ENCODE measurements around the gene SLC4A1. TPM values are rescaled to one million over a fixed set of nuclear protein-coding genes. Genes with fewer than 3 reads are reported as not detected.

The SLC4A1 gene
- total and polyA plus RNA-seq, 8 donors: 0.58 to 22.7 (median 10.4) TPM

GRCh38 chr17:44257815-44258760, 9.8 kb downstream of the SLC4A1 start:
- ATAC-seq (no peak), DNase-seq (no peak)
- no peak for TF ChIP-seq CTCF (IDR thresholded peaks at IDR 0.05)
- no peak overlapping the region for H3K27ac ChIP-seq
- no peaks in the 10 kb centered on the region for H3K27me3 ChIP-seq
- H3K4me1 ChIP-seq: no peaks in the 10 kb centered on the region
- H3K36me3 ChIP-seq: no peaks in the 10 kb centered on the region
- intact Hi-C loops (cut with DNase I): no loop called here
- no peak overlapping the region for H3K4me3 ChIP-seq
- H3K9me3 ChIP-seq: no peaks in the 10 kb centered on the region

DNA sequence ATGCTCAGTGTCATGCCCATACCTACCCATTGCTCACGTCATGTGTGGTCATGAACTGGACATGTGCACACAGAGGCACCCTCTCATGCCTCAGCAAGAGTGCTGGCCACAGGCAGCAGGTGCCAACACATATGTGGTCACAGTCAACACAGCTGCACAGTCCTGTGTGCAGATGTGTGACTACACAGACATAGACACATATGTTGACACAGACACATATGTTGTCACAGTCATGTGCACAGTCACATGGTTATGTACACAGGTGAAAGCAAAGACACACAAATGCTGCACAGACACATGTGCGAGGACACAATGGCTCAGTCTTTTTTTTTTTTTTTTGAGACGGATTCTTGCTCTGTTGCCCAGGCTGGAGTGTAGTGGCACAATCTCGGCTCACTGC, 11.3 kb downstream of the SLC4A1 start:
- H3K27ac ChIP-seq: no peak overlapping the region
- H3K27me3 ChIP-seq: no peaks in the 10 kb centered on the region
- H3K36me3 ChIP-seq: no peaks in the 10 kb centered on the region
- no peak for ATAC-seq
- TF ChIP-seq CTCF (IDR thresholded peaks at IDR 0.05): no peak
- H3K4me3 ChIP-seq: no peak overlapping the region
- H3K9me3 ChIP-seq: no peaks in the 10 kb centered on the region
- no peaks in the 10 kb centered on the region for H3K4me1 ChIP-seq
- intact Hi-C loops (cut with DNase I): no loop called here
- no peak for DNase-seq

GRCh38 chr17:44255915-44256314, 12.0 kb downstream of the SLC4A1 start:
- Histone ChIP-seq H3K9me3 (no peaks in the 10 kb centered on the region), H3K27ac (no peak overlapping the region), H3K27me3 (no peaks in the 10 kb centered on the region), H3K36me3 (no peaks in the 10 kb centered on the region), H3K4me3 (no peak overlapping the region), H3K4me1 (no peaks in the 10 kb centered on the region)
- no peak for TF ChIP-seq CTCF (IDR thresholded peaks at IDR 0.05)
- intact Hi-C loops (cut with DNase I): no loop called here
- ATAC-seq (no peak), DNase-seq (no peak)

DNA sequence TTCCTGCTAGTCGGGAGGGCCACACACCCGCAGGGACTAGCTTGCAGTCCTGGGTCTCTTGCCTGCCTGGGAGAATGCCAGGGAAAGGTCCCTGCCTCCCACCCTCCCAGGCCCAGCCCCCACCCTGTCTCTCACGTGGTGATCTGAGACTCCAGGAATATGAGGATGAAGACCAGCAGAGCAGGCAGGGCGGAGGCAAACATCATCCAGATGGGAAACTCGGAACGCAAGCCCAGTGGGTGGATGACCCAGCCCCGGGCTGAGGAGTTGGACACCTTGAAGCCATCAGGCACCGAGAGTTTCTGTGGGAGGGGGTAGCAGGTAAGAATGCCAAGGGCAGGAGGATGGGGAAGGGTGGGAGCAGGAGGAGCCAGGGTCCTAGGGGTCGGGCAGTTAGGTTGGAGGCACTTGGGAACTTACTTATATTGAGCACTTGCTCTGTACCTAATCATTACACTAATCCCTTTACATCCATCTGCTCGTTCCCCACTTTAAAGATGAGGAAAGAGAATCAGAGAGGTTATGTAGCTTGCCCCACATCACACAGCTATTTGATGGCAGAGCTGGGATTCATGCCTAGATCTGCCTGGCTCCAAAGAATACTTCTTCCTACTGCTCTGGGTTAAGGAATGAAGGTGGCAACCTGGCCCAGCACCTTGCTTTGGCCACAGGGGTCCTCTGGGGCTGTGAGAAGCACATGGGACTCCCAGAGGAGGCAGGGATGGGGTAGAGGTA, 13.4 kb downstream of the SLC4A1 start:
- no peaks in the 10 kb centered on the region for H3K36me3 ChIP-seq
- no peaks in the 10 kb centered on the region for H3K9me3 ChIP-seq
- no peak for DNase-seq
- H3K4me1 ChIP-seq: no peaks in the 10 kb centered on the region
- intact Hi-C loops (cut with DNase I): no loop called here
- no peak for TF ChIP-seq CTCF (IDR thresholded peaks at IDR 0.05)
- no peak overlapping the region for H3K4me3 ChIP-seq
- ATAC-seq: no peak
- H3K27me3 ChIP-seq: no peaks in the 10 kb centered on the region
- no peak overlapping the region for H3K27ac ChIP-seq

- ATAC-seq (no peak), DNase-seq (no peak)
- no peak overlapping the region for H3K27ac ChIP-seq
- no peak overlapping the region for H3K4me3 ChIP-seq
- H3K9me3 ChIP-seq: no peaks in the 10 kb centered on the region
- intact Hi-C loops (cut with DNase I): no loop called here
- H3K4me1 ChIP-seq: no peaks in the 10 kb centered on the region
- H3K27me3 ChIP-seq: no peaks in the 10 kb centered on the region
- H3K36me3 ChIP-seq: no peaks in the 10 kb centered on the region
- no peak for TF ChIP-seq CTCF (IDR thresholded peaks at IDR 0.05)
Observed at GRCh38 chr17:44253006-44253405, 14.9 kb downstream of the SLC4A1 start.
